ENCODE data around the gene TYMS. TPM values are rescaled to one million over a fixed set of nuclear protein-coding genes. Genes with fewer than 3 reads are reported as not detected.
"Not testable (repeated sequence)": the region's sequence is repeated elsewhere in the genome, so short reads cannot be mapped to it uniquely, and the experiment has no call there.

TYMS gene
- total and polyA plus RNA-seq, 10 of the 15 experiments (the other 5 are each of a cell fraction or from before 2014, with no cell fraction given), result 34.8 to 524 (median 219) TPM

DNA sequence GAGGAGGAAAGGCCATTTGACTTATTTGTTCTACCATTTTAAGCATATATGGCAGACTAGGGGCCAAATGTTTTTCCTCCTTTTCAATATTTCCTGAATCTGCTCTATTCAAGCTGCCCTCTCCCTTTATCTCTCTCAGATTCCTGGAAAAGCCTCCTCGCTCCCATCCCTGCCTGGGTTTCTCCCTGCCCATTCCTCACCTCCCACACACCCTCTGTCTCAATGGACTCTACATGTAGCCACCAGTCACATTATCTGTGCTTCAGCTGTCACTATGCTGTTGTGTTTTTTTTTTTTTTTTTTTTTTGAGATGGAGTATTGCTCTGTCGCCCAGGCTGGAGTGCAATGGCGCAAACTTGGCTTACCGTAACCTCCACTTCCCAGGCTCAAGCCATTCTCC, 22.9 kb downstream of the TYMS start (continued):
- no peak for TF ChIP-seq SUPT20H (IDR thresholded peaks at IDR 0.05; ENCODE audit: borderline replicate concordance, control insufficient read depth, low read depth, low read length)
- TF ChIP-seq MAX (IDR thresholded peaks at IDR 0.05; ENCODE audit: low read depth, low read length), result no peak

- no peak for FAIRE-seq
- H3K9ac ChIP-seq (ENCODE audit: control insufficient read depth, insufficient read depth, low read length), result no peak overlapping the region
- intact Hi-C loops (cut with micrococcal nuclease; ENCODE audit: unreplicated experiment), result no loop called here
- ChIA-PET SMC1A (ENCODE audit: uncharacterized antibody, unreplicated experiment) (interaction anchor here (0.8 kb wide), 1 partner anchor 9 kb away, joined by 4 read pairs; no protein-coding TSS in a partner anchor), CTCF (interaction anchor here (1.2 kb wide), 1 partner anchor 149 kb away, joined by 3 read pairs; no protein-coding TSS in a partner anchor), POLR2A (no interaction called here), RAD21 (ENCODE audit: unreplicated experiment) (no interaction called here)
- TF ChIP-seq ASH2L (IDR thresholded peaks at IDR 0.05; ENCODE audit: borderline replicate concordance, low read depth) (no peak), RUNX3 (IDR thresholded peaks at IDR 0.05; ENCODE audit: low read length) (peak; percentile 55)
- BruUV-seq (replicated peaks), result no TSS peak
- DNase-seq (ENCODE audit: low read depth, low spot score), result no peak
- in situ Hi-C loops (cut with MboI), result no loop called here
- no peaks in the 10 kb centered on the region for H3K4me1 ChIP-seq (ENCODE audit: control insufficient read depth, insufficient read depth, low read length)
- H2AFZ ChIP-seq (ENCODE audit: control insufficient read depth, low read depth, low read length), result no peak overlapping the region
- H3K27ac ChIP-seq (ENCODE audit: control insufficient read depth, insufficient read depth), result no peak overlapping the region
- WGBS (ENCODE audit: insufficient coverage, insufficient replicate concordance, low lambda C conversion rate, missing lambda C conversion rate), result 43% methylated on average over 5 of the region's 5 CpGs
- peaks cover 0 to 2% of the 10 kb centered on the region in 2 experiments; a peak in 2 of 4 replicates for H3K36me3 ChIP-seq (ENCODE audit: control insufficient read depth in 2 of 2, insufficient read depth in 2 of 2, low read length in 1 of 2)
- no peak overlapping the region for H3K4me2 ChIP-seq (ENCODE audit: control insufficient read depth, insufficient read depth)
- no peaks in the 10 kb centered on the region for H3K9me3 ChIP-seq (replicated peaks; ENCODE audit: control insufficient read depth, insufficient read depth, low read length)
- no peaks in the 10 kb centered on the region for H4K20me1 ChIP-seq (ENCODE audit: control insufficient read depth, insufficient read depth)
- peak; percentile 70 for ATAC-seq
- no peaks in the 10 kb centered on the region for H3K27me3 ChIP-seq (replicated peaks in 1 of 2; ENCODE audit: control insufficient read depth in 2 of 2, insufficient read depth in 2 of 2, low read length in 1 of 2)
- no peak overlapping the region for H3K4me3 ChIP-seq
- no peaks in the 10 kb centered on the region for H3K79me2 ChIP-seq (ENCODE audit: control insufficient read depth, insufficient read depth, low read length)
Observed at GRCh38 chr18:681985-682384, 24.5 kb downstream of the TYMS start.

GRCh38 chr18:682416-682815, 25.0 kb downstream of the TYMS start:
- POLR2A ChIA-PET; H3K79me2 ChIP-seq (ENCODE audit: control insufficient read depth, insufficient read depth, low read length); ATAC-seq; DNase-seq (ENCODE audit: low read depth, low spot score); in situ Hi-C loops (cut with MboI); H3K4me3 ChIP-seq; FAIRE-seq; intact Hi-C loops (cut with micrococcal nuclease; ENCODE audit: unreplicated experiment); H3K9me3 ChIP-seq (replicated peaks; ENCODE audit: control insufficient read depth, insufficient read depth, low read length); H3K9ac ChIP-seq (ENCODE audit: control insufficient read depth, insufficient read depth, low read length); H3K4me2 ChIP-seq (ENCODE audit: control insufficient read depth, insufficient read depth); H3K4me1 ChIP-seq (ENCODE audit: control insufficient read depth, insufficient read depth, low read length); RAD21 ChIA-PET (ENCODE audit: unreplicated experiment); H4K20me1 ChIP-seq (ENCODE audit: control insufficient read depth, insufficient read depth); BruUV-seq (replicated peaks); H3K27ac ChIP-seq (ENCODE audit: control insufficient read depth, insufficient read depth); H2AFZ ChIP-seq (ENCODE audit: control insufficient read depth, low read depth, low read length); H3K36me3 ChIP-seq (ENCODE audit: control insufficient read depth in 2 of 2, insufficient read depth in 2 of 2, low read length in 1 of 2); H3K27me3 ChIP-seq (replicated peaks in 1 of 2; ENCODE audit: control insufficient read depth in 2 of 2, insufficient read depth in 2 of 2, low read length in 1 of 2): not testable (repeated sequence)
- 94% methylated on average over 8 of the region's 9 CpGs for WGBS (ENCODE audit: insufficient coverage, insufficient replicate concordance, low lambda C conversion rate, missing lambda C conversion rate)
- CTCF ChIA-PET, result interaction anchor here (0.6 kb wide), 1 partner anchor 148 kb away, joined by 3 read pairs; no protein-coding TSS in a partner anchor
- SMC1A ChIA-PET (ENCODE audit: uncharacterized antibody, unreplicated experiment), result interaction anchor here (0.8 kb wide), 1 partner anchor 9 kb away, joined by 4 read pairs; no protein-coding TSS in a partner anchor

Data from GM12878 (cell line).